Prostate gland (tissue), 2 donors: ENCODE measurements around the gene URM1.

Source experiments
- CTCF ChIP-seq, 4 experiments: fragments of 200-600 bp in 2 of 4; fragments of 450-650 bp in 2 of 4; sonication (generic) in 2 of 4; IDR thresholded peaks; 1 replicate in 3 of 4; 2 replicates in 1 of 4; pipeline ENCODE4 v1.5.1; 2016 to 2019; ENCODE audit warnings: antibody characterized with exemption in 4 of 4, mild to moderate bottlenecking in 2 of 4, moderate library complexity in 2 of 4
- POLR2A ChIP-seq: fragments of 450-650 bp; IDR thresholded peaks from one replicate; pipeline ENCODE4 v1.6.1; 2016; ENCODE audit warnings: antibody characterized with exemption, mild to moderate bottlenecking
- POLR2AphosphoS5 ChIP-seq: sonication (generic); formaldehyde crosslinking; IDR thresholded peaks from one replicate; pipeline ENCODE4 v1.6.1; 2017; ENCODE audit warnings: antibody characterized with exemption

- TF ChIP-seq CTCF (IDR thresholded peaks at IDR 0.05) (no peak), POLR2A (no peak), POLR2AphosphoS5 (no peak)
These were observed 64.4 kb downstream of the URM1 start for GRCh38 chr9:128435611-128436010.
